ENCODE measurements around the gene CASP8. TPM values are rescaled to one million over a fixed set of nuclear protein-coding genes. Genes with fewer than 3 reads are reported as not detected.

The CASP8 gene
- total and polyA plus RNA-seq, 2 donors (not counting 3 experiments of a cell fraction or from before 2014, with no cell fraction given), result 5.3 to 5.8 TPM

DNA sequence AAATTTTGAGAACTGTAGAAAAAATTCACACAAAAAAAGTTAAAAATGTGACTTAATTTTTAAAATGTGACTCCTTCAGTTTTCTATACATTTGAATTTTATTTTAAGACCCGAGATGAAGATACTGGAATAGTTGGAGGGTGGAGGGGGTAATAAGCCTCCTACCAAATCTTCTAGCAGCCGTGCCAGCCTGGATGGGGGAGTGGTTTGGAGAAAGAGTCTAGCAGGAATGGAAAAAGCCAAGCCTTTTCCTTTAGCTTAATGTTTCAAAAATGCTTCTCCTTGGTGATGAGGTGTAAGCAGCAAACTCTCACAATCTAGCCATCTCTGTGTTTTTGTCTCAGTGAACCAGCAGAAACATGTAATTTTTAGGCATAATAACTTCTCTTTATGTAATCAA is 14.7 kb downstream of the CASP8 start:
- DNase-seq (ENCODE audit: low read depth, low spot score), result no peak
- H3K9ac ChIP-seq (replicated peaks; ENCODE audit: extremely low read depth, insufficient read depth, low read length), result no peak overlapping the region
- H3K9me1 ChIP-seq (replicated peaks; ENCODE audit: control insufficient read depth, extremely low read depth, insufficient read depth, low read length), result no peaks in the 10 kb centered on the region
- H4K20me1 ChIP-seq (replicated peaks; ENCODE audit: control insufficient read depth, extremely low read depth, insufficient read depth, low read length), result no peaks in the 10 kb centered on the region
- no peaks in the 10 kb centered on the region for H3K27me3 ChIP-seq (ENCODE audit: control insufficient read depth in 2 of 2, insufficient read depth in 2 of 2, low read length in 2 of 2)
- dilution Hi-C loops (cut with MboI; ENCODE audit: extremely low pct_ligation_motif_present, low sequenced_read_pairs) (no loop called here), intact Hi-C loops (cut with micrococcal nuclease) (no loop called here)
- H3K79me2 ChIP-seq (ENCODE audit: control insufficient read depth, insufficient read depth, low read length), result no peaks in the 10 kb centered on the region
- H3K4me2 ChIP-seq (ENCODE audit: insufficient read depth, low read length), result no peak overlapping the region
- BruUV-seq (replicated peaks), result no TSS peak
- no peak overlapping the region for H3K4me3 ChIP-seq (replicated peaks in 1 of 3; ENCODE audit: insufficient read depth in 1 of 3, low read depth in 1 of 3, low read length in 3 of 3)
- no peak for FAIRE-seq
- no peak overlapping the region for H3K27ac ChIP-seq (ENCODE audit: insufficient read depth, low read depth, low read length)
- no peaks in the 10 kb centered on the region for H3K9me3 ChIP-seq (replicated peaks; ENCODE audit: control insufficient read depth, insufficient read depth, low read length)
- H2AFZ ChIP-seq (ENCODE audit: low read depth, low read length), result no peak overlapping the region
- no peaks in the 10 kb centered on the region for H3K4me1 ChIP-seq (ENCODE audit: control insufficient read depth, extremely low read depth, insufficient read depth, low read length)
- POLR2A ChIA-PET, result no interaction called here
- no peak for TF ChIP-seq MYC (IDR thresholded peaks at IDR 0.05; ENCODE audit: low read depth, low read length)
- no peak for TF ChIP-seq GATA2 (IDR thresholded peaks at IDR 0.05; ENCODE audit: insufficient read depth, insufficient read length, low read depth, low read length)
- TF ChIP-seq POLR2A (IDR thresholded peaks at IDR 0.05; ENCODE audit: low read depth, low read length), result no peak
- TF ChIP-seq, protein P1, sequence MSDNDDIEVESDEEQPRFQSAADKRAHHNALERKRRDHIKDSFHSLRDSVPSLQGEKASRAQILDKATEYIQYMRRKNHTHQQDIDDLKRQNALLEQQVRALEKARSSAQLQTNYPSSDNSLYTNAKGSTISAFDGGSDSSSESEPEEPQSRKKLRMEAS (IDR thresholded peaks at IDR 0.05; ENCODE audit: insufficient read depth, insufficient read length), result no peak
- no peak for TF ChIP-seq FOS (IDR thresholded peaks at IDR 0.05; ENCODE audit: borderline replicate concordance, insufficient read depth, low read length)
- TF ChIP-seq JUN (IDR thresholded peaks at IDR 0.05; ENCODE audit: borderline replicate concordance, insufficient read depth, insufficient read length, low read depth), result no peak
- no peak for TF ChIP-seq EZH2 (IDR thresholded peaks at IDR 0.05; ENCODE audit: borderline replicate concordance, low read depth, low read length, severe bottlenecking)
- CTCF ChIA-PET, result interaction anchor here (1.1 kb wide), 1 partner anchor 14 kb away, joined by 3 read pairs; no protein-coding TSS in a partner anchor
- H3K36me3 ChIP-seq (ENCODE audit: control insufficient read depth in 2 of 2, extremely low read depth in 1 of 2, insufficient read depth in 2 of 2, low read length in 2 of 2), result no peaks in the 10 kb centered on the region

DNA sequence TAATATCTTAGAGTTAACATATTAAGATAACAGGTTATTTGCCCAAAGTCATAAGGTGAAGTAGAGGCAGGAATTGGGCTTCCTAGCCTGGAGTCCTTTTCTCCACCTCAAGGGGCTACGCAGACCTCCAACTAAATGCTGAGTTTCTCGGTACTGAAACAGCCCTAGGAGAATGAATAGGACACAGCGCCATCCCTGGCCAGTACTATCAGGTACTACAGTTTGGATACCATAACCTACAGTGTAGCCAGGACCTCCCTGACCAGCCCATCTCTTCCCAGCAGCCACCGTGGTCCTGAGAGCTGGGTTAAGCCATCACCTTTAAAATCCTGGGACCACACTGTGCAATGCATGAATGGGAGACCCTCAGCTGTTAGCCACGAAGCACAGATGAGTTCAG is 15.7 kb downstream of the CASP8 start:
- dilution Hi-C loops (cut with MboI; ENCODE audit: extremely low pct_ligation_motif_present, low sequenced_read_pairs) (no loop called here), intact Hi-C loops (cut with micrococcal nuclease) (no loop called here)
- Histone ChIP-seq H3K9ac (replicated peaks; ENCODE audit: extremely low read depth, insufficient read depth, low read length) (no peak overlapping the region), H3K27me3 (ENCODE audit: control insufficient read depth in 2 of 2, insufficient read depth in 2 of 2, low read length in 2 of 2) (no peaks in the 10 kb centered on the region), H3K79me2 (ENCODE audit: control insufficient read depth, insufficient read depth, low read length) (no peaks in the 10 kb centered on the region), H2AFZ (ENCODE audit: low read depth, low read length) (no peak overlapping the region), H3K4me2 (ENCODE audit: insufficient read depth, low read length) (no peak overlapping the region), H3K4me1 (ENCODE audit: control insufficient read depth, extremely low read depth, insufficient read depth, low read length) (no peaks in the 10 kb centered on the region), H3K36me3 (ENCODE audit: control insufficient read depth in 2 of 2, extremely low read depth in 1 of 2, insufficient read depth in 2 of 2, low read length in 2 of 2) (no peaks in the 10 kb centered on the region), H3K9me1 (replicated peaks; ENCODE audit: control insufficient read depth, extremely low read depth, insufficient read depth, low read length) (no peaks in the 10 kb centered on the region), H3K4me3 (replicated peaks in 1 of 3; ENCODE audit: insufficient read depth in 1 of 3, low read depth in 1 of 3, low read length in 3 of 3) (no peak overlapping the region), H3K27ac (ENCODE audit: insufficient read depth, low read depth, low read length) (no peak overlapping the region), H4K20me1 (replicated peaks; ENCODE audit: control insufficient read depth, extremely low read depth, insufficient read depth, low read length) (no peaks in the 10 kb centered on the region), H3K9me3 (replicated peaks; ENCODE audit: control insufficient read depth, insufficient read depth, low read length) (no peaks in the 10 kb centered on the region)
- TF ChIP-seq POLR2A (IDR thresholded peaks at IDR 0.05; ENCODE audit: low read depth, low read length), result no peak
- TF ChIP-seq EZH2 (IDR thresholded peaks at IDR 0.05; ENCODE audit: borderline replicate concordance, low read depth, low read length, severe bottlenecking), result no peak
- TF ChIP-seq MYC (IDR thresholded peaks at IDR 0.05; ENCODE audit: low read depth, low read length), result no peak
- TF ChIP-seq, protein P1 (IDR thresholded peaks at IDR 0.05; ENCODE audit: insufficient read depth, insufficient read length), result no peak
- TF ChIP-seq JUN (IDR thresholded peaks at IDR 0.05; ENCODE audit: borderline replicate concordance, insufficient read depth, insufficient read length, low read depth), result no peak
- TF ChIP-seq, protein P2, sequence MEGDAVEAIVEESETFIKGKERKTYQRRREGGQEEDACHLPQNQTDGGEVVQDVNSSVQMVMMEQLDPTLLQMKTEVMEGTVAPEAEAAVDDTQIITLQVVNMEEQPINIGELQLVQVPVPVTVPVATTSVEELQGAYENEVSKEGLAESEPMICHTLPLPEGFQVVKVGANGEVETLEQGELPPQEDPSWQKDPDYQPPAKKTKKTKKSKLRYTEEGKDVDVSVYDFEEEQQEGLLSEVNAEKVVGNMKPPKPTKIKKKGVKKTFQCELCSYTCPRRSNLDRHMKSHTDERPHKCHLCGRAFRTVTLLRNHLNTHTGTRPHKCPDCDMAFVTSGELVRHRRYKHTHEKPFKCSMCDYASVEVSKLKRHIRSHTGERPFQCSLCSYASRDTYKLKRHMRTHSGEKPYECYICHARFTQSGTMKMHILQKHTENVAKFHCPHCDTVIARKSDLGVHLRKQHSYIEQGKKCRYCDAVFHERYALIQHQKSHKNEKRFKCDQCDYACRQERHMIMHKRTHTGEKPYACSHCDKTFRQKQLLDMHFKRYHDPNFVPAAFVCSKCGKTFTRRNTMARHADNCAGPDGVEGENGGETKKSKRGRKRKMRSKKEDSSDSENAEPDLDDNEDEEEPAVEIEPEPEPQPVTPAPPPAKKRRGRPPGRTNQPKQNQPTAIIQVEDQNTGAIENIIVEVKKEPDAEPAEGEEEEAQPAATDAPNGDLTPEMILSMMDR (IDR thresholded peaks at IDR 0.05; ENCODE audit: extremely low read depth in 1 of 2, insufficient read depth in 1 of 2, low read depth in 1 of 2, low read length in 2 of 2), result no peak
- no peak for TF ChIP-seq POLR2AphosphoS5 (IDR thresholded peaks at IDR 0.05; ENCODE audit: insufficient read depth, low read depth, low read length)
- no peak for TF ChIP-seq GATA2 (IDR thresholded peaks at IDR 0.05; ENCODE audit: insufficient read depth, insufficient read length, low read depth, low read length)
- TF ChIP-seq FOS (IDR thresholded peaks at IDR 0.05; ENCODE audit: borderline replicate concordance, insufficient read depth, low read length), result no peak
- CTCF ChIA-PET, result interaction anchor here (0.6 to 1.7 kb wide), 2 partner anchors 9 to 44 kb away, joined by 3 to 7 read pairs; no protein-coding TSS in a partner anchor
- POLR2A ChIA-PET, result no interaction called here
- FAIRE-seq (no peak), DNase-seq (ENCODE audit: low read depth, low spot score) (no peak)
- BruUV-seq (replicated peaks), result no TSS peak
